HepG2 (cell line): Measurements from ENCODE around the gene ACER3. TPM values are rescaled to one million over a fixed set of nuclear protein-coding genes. Genes with fewer than 3 reads are reported as not detected.
"Not testable (repeated sequence)": the region's sequence is repeated elsewhere in the genome, so short reads cannot be mapped to it uniquely, and the experiment has no call there.

ENCODE experiments used
- ARID3A ChIP-seq: IDR thresholded peaks from 2 replicates; pipeline ENCODE4 v1.6.1; 2012; ENCODE audit warnings: low read depth, low read length, improper control_type of control experiment
- BCL6 ChIP-seq: IDR thresholded peaks from 2 replicates; pipeline ENCODE4 v1.6.1; 2016; ENCODE audit warnings: missing genetic modification reagents, missing compliant biosample characterization
- CEBPB ChIP-seq: IDR thresholded peaks from 2 replicates; pipeline ENCODE4 v1.6.1; 2011; ENCODE audit warnings: low read depth, low read length, improper control_type of control experiment, borderline replicate concordance
- CHD4 ChIP-seq: fragments of 200-600 bp; sonication (generic); IDR thresholded peaks from 2 replicates; pipeline ENCODE4 v1.7.0; 2017; ENCODE audit warnings: mild to moderate bottlenecking, low read length, borderline replicate concordance
- RXRB ChIP-seq: IDR thresholded peaks from 2 replicates; pipeline ENCODE4 v1.6.1; 2016; ENCODE audit warnings: borderline replicate concordance, missing genetic modification reagents, missing compliant biosample characterization
- SALL1 ChIP-seq: sonication (generic); formaldehyde crosslinking; IDR thresholded peaks from 2 replicates; pipeline ENCODE4 v1.8.0; 2022; ENCODE audit warnings: mild to moderate bottlenecking, missing genetic modification reagents
- SOX6 ChIP-seq, 2 experiments: fragments of 450-650 bp in 1 of 2; sonication (generic) in 1 of 2; formaldehyde crosslinking in 1 of 2; IDR thresholded peaks; 2 replicates each; pipeline versions ENCODE4 v1.4.0 to v1.6.1; 2017 to 2020; ENCODE audit warnings: antibody characterized with exemption in 1 of 2, mild to moderate bottlenecking in 1 of 2, missing genetic modification reagents in 1 of 2
- SP5 ChIP-seq: IDR thresholded peaks from 2 replicates; pipeline ENCODE4 v1.6.1; 2016; ENCODE audit warnings: low read depth, borderline replicate concordance
- ZNF280D ChIP-seq: sonication (generic); formaldehyde crosslinking; IDR thresholded peaks from 2 replicates; pipeline ENCODE4 v1.5.1; 2020; ENCODE audit warnings: mild to moderate bottlenecking, missing genetic modification reagents
- ZNF281 ChIP-seq: sonication (generic); formaldehyde crosslinking; IDR thresholded peaks from 2 replicates; pipeline ENCODE4 v1.4.0; 2020; ENCODE audit warnings: missing genetic modification reagents, borderline replicate concordance
- polyA plus RNA-seq, 8 experiments: library from polyadenylated mRNA; depleted of rRNA in 3 of 8; stranded (reverse) in 7 of 8; unstranded in 1 of 8; fragments of >200 nt; fragmentation: Illumina TruSeq in 4 of 8; extraction: Trizol in 4 of 8; gene quantifications; 2 replicates each; pipeline versions ENCODE4 v1.2.1 to v1.2.3, GENCODE V29; 2011 to 2016; ENCODE audit warnings: low read depth in 4 of 8, missing spikeins in 1 of 8, mixed read lengths in 1 of 8; ENCODE audit not compliant: insufficient read depth in 1 of 8
- total RNA-seq, 5 experiments: library from RNA; depleted of rRNA; stranded (reverse); fragments of >200 nt; fragmentation: Illumina TruSeq; extraction: Trizol; gene quantifications; 2 replicates each; pipeline ENCODE4 v1.2.3, GENCODE V29; 2016; ENCODE audit warnings: low read depth in 1 of 5
- TF ChIP-seq, protein P1 (sequence below), 2 experiments: sonication (generic) in 1 of 2; formaldehyde crosslinking in 1 of 2; IDR thresholded peaks; 2 replicates each; pipeline versions ENCODE4 v1.4.0 to v1.6.1; 2016 to 2020; ENCODE audit warnings: borderline replicate concordance in 1 of 2, low read depth in 1 of 2, mild to moderate bottlenecking in 1 of 2, missing genetic modification reagents in 1 of 2
- TF ChIP-seq, protein P2 (sequence below): sonication (generic); formaldehyde crosslinking; IDR thresholded peaks from 2 replicates; pipeline ENCODE4 v1.4.0; 2020; ENCODE audit warnings: missing genetic modification reagents
- TF ChIP-seq, protein P3 (sequence below): IDR thresholded peaks from 2 replicates; pipeline ENCODE4 v1.6.1; 2016; ENCODE audit warnings: missing genetic modification reagents, missing compliant biosample characterization

ACER3 gene
- total and polyA plus RNA-seq, 2 of the 13 experiments (the other 11 are each of a cell fraction or from before 2014, with no cell fraction given) = 6.0 to 9.8 TPM

GRCh38 chr11:77061258-77061657 lies 200.5 kb downstream of the ACER3 start (continued):
- 0 out of 2 replicates have a peak, but pooled peaks have one; percentile 20 for TF ChIP-seq ZNF281 (CRISPR knock-in tag)
- TF ChIP-seq SP5 (CRISPR knock-in tag) = 0 out of 2 replicates have a peak, but pooled peaks have one; percentile 43
- TF ChIP-seq CEBPB = peak; percentile 73
- peak; percentile 82 for TF ChIP-seq SALL1 (CRISPR knock-in tag)
- TF ChIP-seq BCL6 (CRISPR knock-in tag) = peak; percentile 83
- TF ChIP-seq, protein P1, sequence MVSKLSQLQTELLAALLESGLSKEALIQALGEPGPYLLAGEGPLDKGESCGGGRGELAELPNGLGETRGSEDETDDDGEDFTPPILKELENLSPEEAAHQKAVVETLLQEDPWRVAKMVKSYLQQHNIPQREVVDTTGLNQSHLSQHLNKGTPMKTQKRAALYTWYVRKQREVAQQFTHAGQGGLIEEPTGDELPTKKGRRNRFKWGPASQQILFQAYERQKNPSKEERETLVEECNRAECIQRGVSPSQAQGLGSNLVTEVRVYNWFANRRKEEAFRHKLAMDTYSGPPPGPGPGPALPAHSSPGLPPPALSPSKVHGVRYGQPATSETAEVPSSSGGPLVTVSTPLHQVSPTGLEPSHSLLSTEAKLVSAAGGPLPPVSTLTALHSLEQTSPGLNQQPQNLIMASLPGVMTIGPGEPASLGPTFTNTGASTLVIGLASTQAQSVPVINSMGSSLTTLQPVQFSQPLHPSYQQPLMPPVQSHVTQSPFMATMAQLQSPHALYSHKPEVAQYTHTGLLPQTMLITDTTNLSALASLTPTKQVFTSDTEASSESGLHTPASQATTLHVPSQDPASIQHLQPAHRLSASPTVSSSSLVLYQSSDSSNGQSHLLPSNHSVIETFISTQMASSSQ (IDR thresholded peaks at IDR 0.05; ENCODE audit: low read depth) = peak; percentile 81
- TF ChIP-seq, protein P1 (CRISPR knock-in tag; IDR thresholded peaks at IDR 0.05; ENCODE audit: borderline replicate concordance) = peak; percentile 70; the same call in 1 of the 2 replicates
- not testable (repeated sequence) for TF ChIP-seq SOX6 (IDR thresholded peaks at IDR 0.05)
- peak; percentile 88 for TF ChIP-seq SOX6 (CRISPR knock-in tag; IDR thresholded peaks at IDR 0.05)
- TF ChIP-seq, protein P2, sequence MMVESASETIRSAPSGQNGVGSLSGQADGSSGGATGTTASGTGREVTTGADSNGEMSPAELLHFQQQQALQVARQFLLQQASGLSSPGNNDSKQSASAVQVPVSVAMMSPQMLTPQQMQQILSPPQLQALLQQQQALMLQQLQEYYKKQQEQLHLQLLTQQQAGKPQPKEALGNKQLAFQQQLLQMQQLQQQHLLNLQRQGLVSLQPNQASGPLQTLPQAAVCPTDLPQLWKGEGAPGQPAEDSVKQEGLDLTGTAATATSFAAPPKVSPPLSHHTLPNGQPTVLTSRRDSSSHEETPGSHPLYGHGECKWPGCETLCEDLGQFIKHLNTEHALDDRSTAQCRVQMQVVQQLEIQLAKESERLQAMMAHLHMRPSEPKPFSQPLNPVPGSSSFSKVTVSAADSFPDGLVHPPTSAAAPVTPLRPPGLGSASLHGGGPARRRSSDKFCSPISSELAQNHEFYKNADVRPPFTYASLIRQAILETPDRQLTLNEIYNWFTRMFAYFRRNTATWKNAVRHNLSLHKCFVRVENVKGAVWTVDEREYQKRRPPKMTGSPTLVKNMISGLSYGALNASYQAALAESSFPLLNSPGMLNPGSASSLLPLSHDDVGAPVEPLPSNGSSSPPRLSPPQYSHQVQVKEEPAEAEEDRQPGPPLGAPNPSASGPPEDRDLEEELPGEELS (CRISPR knock-in tag) = peak; percentile 82
- TF ChIP-seq CHD4 = peak; percentile 63; the same call in 1 of the 2 replicates
- TF ChIP-seq ZNF280D (CRISPR knock-in tag) = peak; percentile 30; the same call in 1 of the 2 replicates
- peak; percentile 60 for TF ChIP-seq ARID3A
- peak; percentile 77 for TF ChIP-seq RXRB (CRISPR knock-in tag)
- TF ChIP-seq, protein P3, sequence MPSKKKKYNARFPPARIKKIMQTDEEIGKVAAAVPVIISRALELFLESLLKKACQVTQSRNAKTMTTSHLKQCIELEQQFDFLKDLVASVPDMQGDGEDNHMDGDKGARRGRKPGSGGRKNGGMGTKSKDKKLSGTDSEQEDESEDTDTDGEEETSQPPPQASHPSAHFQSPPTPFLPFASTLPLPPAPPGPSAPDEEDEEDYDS (CRISPR knock-in tag) = peak; percentile 14; the same call in 1 of the 2 replicates
